LHCN-M2 (cell line): ENCODE measurements around the gene RYR2. TPM values are rescaled to one million over a fixed set of nuclear protein-coding genes. Genes with fewer than 3 reads are reported as not detected.
A peak's percentile ranks its signal among the peaks of the same experiment; 100 is the strongest.
"Not testable (repeated sequence)": the region's sequence is repeated elsewhere in the genome, so short reads cannot be mapped to it uniquely, and the experiment has no call there.

ENCODE experiments used
- DNase-seq: peaks from one replicate; pipeline ENCODE4 v3.0.0-alpha.2; 2012; ENCODE audit warnings: low read depth
- total RNA-seq: library from RNA; depleted of rRNA; stranded (reverse); fragments of >200 nt; gene quantifications from 2 replicates; pipeline ENCODE4 v1.2.3, GENCODE V29; 2014

The RYR2 gene
- total RNA-seq, 1 experiment from 2014 or later, result 0.06 TPM

- no peak for DNase-seq
These were observed 511.1 kb downstream of the RYR2 start for GRCh38 chr1:237553078-237553477.

GRCh38 chr1:237556911-237557310, 514.9 kb downstream of the RYR2 start:
- no peak for DNase-seq

GRCh38 chr1:237562242-237562823, 520.3 kb downstream of the RYR2 start:
- peak; percentile 46 for DNase-seq

GRCh38 chr1:237565236-237565635, 523.3 kb downstream of the RYR2 start:
- DNase-seq, result no peak

- DNase-seq, result no peak
These were observed 524.6 kb downstream of the RYR2 start for GRCh38 chr1:237566581-237566980.

GRCh38 chr1:237568955-237569354, 527.0 kb downstream of the RYR2 start:
- DNase-seq, result no peak

- DNase-seq, result no peak
These were observed 528.5 kb downstream of the RYR2 start for GRCh38 chr1:237570530-237570929.

GRCh38 chr1:237574536-237574935, 532.6 kb downstream of the RYR2 start:
- DNase-seq, result no peak

GRCh38 chr1:237578540-237578939, 536.6 kb downstream of the RYR2 start:
- no peak for DNase-seq

- DNase-seq, result no peak
These were observed 538.7 kb downstream of the RYR2 start for GRCh38 chr1:237580726-237581125.

- no peak for DNase-seq
These were observed 541.3 kb downstream of the RYR2 start for GRCh38 chr1:237583270-237583669.

- DNase-seq, result no peak
These were observed 541.8 kb downstream of the RYR2 start for GRCh38 chr1:237583756-237584155.

- DNase-seq, result no peak
These were observed 548.4 kb downstream of the RYR2 start for GRCh38 chr1:237590386-237590785.

GRCh38 chr1:237591353-237591752, 549.4 kb downstream of the RYR2 start:
- no peak for DNase-seq

- DNase-seq, result not testable (repeated sequence)
These were observed 561.1 kb downstream of the RYR2 start for GRCh38 chr1:237603036-237603568.

GRCh38 chr1:237608433-237608832, 566.4 kb downstream of the RYR2 start:
- no peak for DNase-seq

GRCh38 chr1:237610157-237610556, 568.2 kb downstream of the RYR2 start:
- no peak for DNase-seq

GRCh38 chr1:237613984-237614383, 572.0 kb downstream of the RYR2 start:
- DNase-seq, result no peak

- DNase-seq, result no peak
These were observed 577.6 kb downstream of the RYR2 start for GRCh38 chr1:237619553-237619952.

- DNase-seq, result no peak
These were observed 592.9 kb downstream of the RYR2 start for GRCh38 chr1:237634922-237635321.

GRCh38 chr1:237638555-237638954, 596.6 kb downstream of the RYR2 start:
- DNase-seq, result no peak

- no peak for DNase-seq
These were observed 598.2 kb downstream of the RYR2 start for GRCh38 chr1:237640011-237640671.

GRCh38 chr1:237640966-237641365, 599.0 kb downstream of the RYR2 start:
- DNase-seq, result no peak
